Neural cell (in vitro differentiated cells): ENCODE results near the gene GRM5. TPM values are rescaled to one million over a fixed set of nuclear protein-coding genes. Genes with fewer than 3 reads are reported as not detected.

Experiments used
- H2AFZ ChIP-seq: fragments of 200-600, 300-800 bp; sonication (generic), shearing (Covaris generic); 2 replicates; pipeline ENCODE4 v1.6.0; 2014; ENCODE audit warnings: low read depth, mild to moderate bottlenecking, antibody characterized with exemption, low read length, moderate library complexity
- H3F3A ChIP-seq: fragments of 200-600 bp; shearing (Covaris generic); 2 replicates; pipeline ENCODE4 v1.6.1; 2016; ENCODE audit warnings: mild to moderate bottlenecking, moderate library complexity, mixed read lengths, antibody characterized with exemption, low read length; ENCODE audit not compliant: insufficient read depth, poor library complexity, severe bottlenecking
- H3K27ac ChIP-seq: fragments of 200-600, 300-800 bp; sonication (generic), shearing (Covaris generic); 2 replicates; pipeline ENCODE4 v1.5.1; 2014; ENCODE audit warnings: mild to moderate bottlenecking, low read length, moderate library complexity
- H3K27me3 ChIP-seq: fragments of 300-800, 200-600 bp; sonication (generic), shearing (Covaris generic); 2 replicates; pipeline ENCODE4 v1.6.0; 2014; ENCODE audit warnings: mild to moderate bottlenecking, low read depth, low read length, moderate library complexity; ENCODE audit not compliant: insufficient read depth
- H3K36me3 ChIP-seq: fragments of 300-800, 200-600 bp; sonication (generic), shearing (Covaris generic); 2 replicates; pipeline ENCODE4 v1.5.1; 2014; ENCODE audit warnings: mild to moderate bottlenecking, antibody characterized with exemption, low read length, moderate library complexity; ENCODE audit not compliant: insufficient read depth
- H3K4me2 ChIP-seq: fragments of 300-800, 200-600 bp; sonication (generic), shearing (Covaris generic); 2 replicates; pipeline ENCODE4 v1.6.0; 2014; ENCODE audit warnings: mild to moderate bottlenecking, low read length
- H3K4me3 ChIP-seq: fragments of 300-800, 200-600 bp; sonication (generic), shearing (Covaris generic); 2 replicates; pipeline ENCODE4 v1.5.1; 2014; ENCODE audit warnings: mild to moderate bottlenecking, low read length, moderate library complexity
- H3K79me2 ChIP-seq: fragments of 200-600 bp; shearing (Covaris generic); replicated peaks from 2 replicates; pipeline ENCODE4 v1.6.0; 2014; ENCODE audit warnings: mild to moderate bottlenecking, low read length, moderate library complexity; ENCODE audit not compliant: insufficient read depth
- H3K9ac ChIP-seq: fragments of 300-800, 200-600 bp; sonication (generic), shearing (Covaris generic); 2 replicates; pipeline ENCODE4 v1.6.1; 2016; ENCODE audit warnings: mild to moderate bottlenecking, low read length, mixed read lengths
- H3K9me2 ChIP-seq: fragments of 200-600 bp; shearing (Covaris generic); 2 replicates; pipeline ENCODE4 v1.6.1; 2016; ENCODE audit warnings: mild to moderate bottlenecking, low read length, mixed read lengths; ENCODE audit not compliant: insufficient read depth
- H3K9me3 ChIP-seq: fragments of 200-600, 300-800 bp; sonication (generic), shearing (Covaris generic); 2 replicates; pipeline ENCODE4 v1.6.1; 2016; ENCODE audit warnings: mild to moderate bottlenecking, mixed run types, low read length, moderate library complexity, mixed read lengths
- H4K20me1 ChIP-seq: fragments of 200-600 bp; shearing (Covaris generic); 2 replicates; pipeline ENCODE4 v1.6.1; 2016; ENCODE audit warnings: mild to moderate bottlenecking, mixed run types; ENCODE audit not compliant: insufficient read depth
- CTCF ChIP-seq: fragments of 450-650 bp; IDR thresholded peaks from 2 replicates; pipeline ENCODE4 v1.5.1; 2014; ENCODE audit warnings: antibody characterized with exemption, mild to moderate bottlenecking, moderate library complexity; ENCODE audit not compliant: poor library complexity, severe bottlenecking
- EP300 ChIP-seq: fragments of 450-650 bp; conservative IDR thresholded peaks from 2 replicates; pipeline ENCODE4 v1.6.1; 2014; ENCODE audit warnings: antibody characterized with exemption, mild to moderate bottlenecking, moderate library complexity; ENCODE audit not compliant: poor library complexity, severe bottlenecking
- EZH2 ChIP-seq: fragments of 200-600, 300-800 bp; shearing (Covaris generic), sonication (generic); IDR thresholded peaks from 2 replicates; pipeline ENCODE4 v1.6.1; 2014; ENCODE audit warnings: antibody characterized with exemption, low read length, borderline replicate concordance, mild to moderate bottlenecking; ENCODE audit not compliant: insufficient read depth, poor library complexity, severe bottlenecking
- MXI1 ChIP-seq: fragments of 450-650 bp; conservative IDR thresholded peaks from 2 replicates; pipeline ENCODE4 v1.6.1; 2014; ENCODE audit warnings: antibody characterized with exemption, mild to moderate bottlenecking; ENCODE audit not compliant: poor library complexity, severe bottlenecking
- POLR2AphosphoS5 ChIP-seq: IDR thresholded peaks from 2 replicates; pipeline ENCODE4 v1.6.1; 2012
- RAD21 ChIP-seq: fragments of 450-650 bp; conservative IDR thresholded peaks from 2 replicates; pipeline ENCODE4 v1.6.1; 2014; ENCODE audit warnings: antibody characterized with exemption, mild to moderate bottlenecking, moderate library complexity
- REST ChIP-seq: IDR thresholded peaks from 2 replicates; pipeline ENCODE4 v1.6.1; 2012; ENCODE audit warnings: borderline replicate concordance
- SMC3 ChIP-seq: fragments of 450-650 bp; conservative IDR thresholded peaks from 2 replicates; pipeline ENCODE4 v1.6.1; 2014; ENCODE audit warnings: antibody characterized with exemption, mild to moderate bottlenecking, moderate library complexity; ENCODE audit not compliant: poor library complexity
- TAF1 ChIP-seq: IDR thresholded peaks from 2 replicates; pipeline ENCODE4 v1.6.1; 2012; ENCODE audit warnings: low read depth
- polyA plus RNA-seq: library from polyadenylated mRNA; depleted of rRNA; stranded (reverse); fragments of >200 nt; gene quantifications from 2 replicates; pipeline ENCODE4 v1.2.3, GENCODE V29; 2014

GRM5 gene
- polyA plus RNA-seq, 1 donor from 2014 or later: 11.8 TPM

- H3K4me3 ChIP-seq: no peak overlapping the region
- no peaks in the 10 kb centered on the region for H3K9me2 ChIP-seq
- no peaks in the 10 kb centered on the region for H3K36me3 ChIP-seq
- no peak overlapping the region for H2AFZ ChIP-seq
- H3K9me3 ChIP-seq: no peaks in the 10 kb centered on the region
- H3K9ac ChIP-seq: no peak overlapping the region
- no peak overlapping the region for H3K27ac ChIP-seq
- no peak for TF ChIP-seq SMC3
- no peak for TF ChIP-seq RAD21
- no peak for TF ChIP-seq EP300
- H3F3A ChIP-seq: no peaks in the 10 kb centered on the region
- H3K79me2 ChIP-seq: no peaks in the 10 kb centered on the region
- no peak overlapping the region for H3K4me2 ChIP-seq
- no peaks in the 10 kb centered on the region for H4K20me1 ChIP-seq
- no peaks in the 10 kb centered on the region for H3K27me3 ChIP-seq
Observed at GRCh38 chr11:88814076-88814475, 251.7 kb downstream of the GRM5 start.

GRCh38 chr11:88813233-88813915, 252.4 kb downstream of the GRM5 start:
- Histone ChIP-seq H3K27me3 (no peaks in the 10 kb centered on the region), H4K20me1 (no peaks in the 10 kb centered on the region), H3K27ac (no peak overlapping the region), H3K9me2 (no peaks in the 10 kb centered on the region), H3K4me3 (no peak overlapping the region), H3K4me2 (no peak overlapping the region), H3K79me2 (no peaks in the 10 kb centered on the region), H3K9ac (no peak overlapping the region), H2AFZ (no peak overlapping the region), H3K9me3 (no peaks in the 10 kb centered on the region), H3F3A (no peaks in the 10 kb centered on the region), H3K36me3 (no peaks in the 10 kb centered on the region)
- TF ChIP-seq EZH2 (no peak), CTCF (no peak), TAF1 (no peak), MXI1 (no peak), SMC3 (no peak), EP300 (no peak), RAD21 (no peak), POLR2AphosphoS5 (no peak), REST (no peak)
